ENCODE measurements around the gene TBC1D9.

TBC1D9 gene

DNA sequence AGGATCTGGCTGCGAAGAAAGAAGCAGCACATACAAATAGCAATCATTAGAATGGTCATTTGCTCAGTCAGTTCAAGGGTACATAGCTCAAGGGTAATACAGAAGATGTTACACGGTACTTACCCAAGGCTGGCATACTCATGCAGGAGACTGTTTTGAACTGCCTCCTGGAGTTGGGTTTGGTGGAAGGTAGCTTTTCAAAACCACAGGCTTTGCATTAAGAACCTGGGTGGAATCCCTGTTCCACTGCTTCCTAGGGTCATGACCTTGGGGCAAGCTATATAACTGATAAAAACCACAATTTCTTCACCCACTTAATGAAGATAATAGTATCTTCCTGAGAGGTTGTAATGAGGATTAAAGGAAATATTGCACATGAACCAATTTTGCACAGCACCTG, 36.5 kb downstream of the TBC1D9 start:
- DNase-seq = no peak

DNA sequence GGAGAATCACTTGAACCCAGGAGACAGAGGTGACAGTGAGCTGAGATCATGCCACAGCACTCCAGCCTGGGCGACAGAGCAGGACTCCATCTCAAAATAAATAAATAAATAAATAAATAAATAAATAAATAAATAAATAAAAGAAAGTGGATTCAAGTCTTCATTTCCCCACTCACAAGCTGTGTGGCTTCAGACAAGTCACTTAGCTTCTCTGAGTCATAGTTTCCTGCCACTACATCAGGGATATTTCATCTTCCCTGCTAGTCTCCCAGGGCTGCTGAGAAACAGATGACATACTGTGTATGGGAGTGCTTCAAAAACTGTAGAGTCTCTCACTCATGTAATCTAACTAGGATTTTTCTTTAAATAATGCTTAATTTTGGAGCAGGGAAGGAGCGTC, 37.2 kb downstream of the TBC1D9 start:
- no peak for DNase-seq

DNA sequence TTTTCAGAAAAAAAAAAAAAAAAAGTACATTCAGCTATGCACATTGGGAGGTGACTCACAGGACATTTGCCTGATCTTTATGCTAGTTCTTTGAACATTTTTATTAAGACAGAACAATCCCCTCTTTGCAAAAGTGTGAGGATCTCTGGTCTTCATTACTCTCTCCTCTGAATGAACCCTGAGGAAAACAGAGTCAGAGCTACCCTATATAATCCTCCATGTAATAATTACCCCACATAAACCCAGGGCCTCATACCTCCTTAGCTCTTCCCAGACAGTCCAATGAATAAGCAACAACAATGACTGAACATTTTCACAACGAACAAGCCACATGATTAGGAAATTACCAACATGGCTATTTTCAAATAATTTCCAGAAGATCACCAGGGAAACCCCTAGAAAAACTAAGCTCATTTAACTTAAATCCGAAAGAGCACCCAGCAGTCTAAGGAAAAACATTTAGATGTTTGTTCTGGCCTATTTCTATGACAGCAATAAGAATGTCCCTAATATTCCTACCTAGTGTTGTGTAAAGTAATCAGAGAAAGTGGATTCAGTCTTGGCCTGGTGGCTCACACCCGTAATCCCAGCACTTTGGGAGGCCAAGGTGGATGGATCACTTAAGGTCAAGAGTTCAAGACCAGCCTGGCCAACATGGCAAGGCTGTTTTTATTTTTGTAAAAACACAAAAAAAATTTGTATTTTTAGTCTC, 37.8 kb downstream of the TBC1D9 start:
- no peak for DNase-seq

DNA sequence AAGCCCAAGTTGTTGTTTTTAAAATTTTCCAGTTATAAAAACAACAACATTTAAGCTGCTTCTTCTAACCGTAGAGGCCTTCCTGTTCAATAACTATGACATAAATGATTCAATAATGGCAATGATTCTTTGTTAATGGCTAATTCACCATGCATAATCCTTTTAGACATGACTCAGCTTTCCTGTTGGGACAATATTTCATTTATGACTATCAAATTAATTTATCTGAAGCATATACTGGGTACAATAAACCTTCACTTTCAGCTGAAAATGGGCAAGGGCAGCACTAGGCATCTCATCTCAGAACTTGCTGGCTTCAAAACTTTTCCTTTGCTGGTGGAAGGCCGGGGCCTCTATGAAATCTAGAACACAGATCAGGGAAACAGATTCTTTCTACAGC, 38.9 kb downstream of the TBC1D9 start:
- DNase-seq = no peak

- no peak for DNase-seq
Observed at GRCh38 chr4:140715119-140715518, 41.1 kb downstream of the TBC1D9 start.

DNA sequence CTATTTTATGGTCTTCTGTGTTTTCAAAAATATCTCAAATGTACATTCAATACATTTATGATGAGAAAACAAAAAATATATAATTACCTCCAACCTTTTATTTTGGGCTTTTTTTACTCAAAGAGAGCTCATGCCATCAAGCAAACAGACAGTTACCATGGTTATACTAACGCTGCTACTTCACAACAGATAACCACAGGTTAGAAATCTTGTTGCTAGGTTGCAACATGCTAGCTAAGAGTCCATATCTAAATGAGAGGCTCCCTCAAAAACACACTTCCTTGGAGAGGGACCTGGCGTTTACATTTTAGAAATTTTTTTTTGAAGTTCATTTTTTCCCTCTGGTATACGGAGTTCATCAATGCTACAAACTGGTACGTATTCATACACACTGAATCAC, 44.3 kb downstream of the TBC1D9 start:
- no peak for DNase-seq

GRCh38 chr4:140710908-140711622, 45.1 kb downstream of the TBC1D9 start:
- DNase-seq = no peak

- no peak for DNase-seq
Observed at GRCh38 chr4:140707325-140707724, 48.9 kb downstream of the TBC1D9 start.

GRCh38 chr4:140706665-140707064, 49.5 kb downstream of the TBC1D9 start:
- DNase-seq = no peak

DNA sequence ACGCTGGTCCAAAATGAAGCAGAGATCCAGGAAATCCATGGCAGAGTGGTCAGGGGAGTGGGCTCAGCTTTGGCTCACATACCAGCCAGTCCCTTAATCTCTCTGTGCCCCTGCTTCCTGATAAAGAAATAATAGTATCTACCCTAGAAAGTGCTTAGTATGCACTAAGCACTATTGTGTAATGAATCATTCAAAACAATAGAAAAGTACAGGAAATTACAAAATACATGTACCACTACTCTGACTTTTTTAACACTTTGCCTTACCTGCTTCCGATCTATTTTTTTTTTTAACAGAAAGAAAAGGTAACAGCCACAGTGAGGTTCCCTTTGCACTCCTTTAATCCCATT, 49.9 kb downstream of the TBC1D9 start:
- no peak for DNase-seq

- DNase-seq = no peak
Observed at GRCh38 chr4:140705625-140706275, 50.4 kb downstream of the TBC1D9 start.

- DNase-seq = no peak
Observed at GRCh38 chr4:140704964-140705363, 51.2 kb downstream of the TBC1D9 start.

DNA sequence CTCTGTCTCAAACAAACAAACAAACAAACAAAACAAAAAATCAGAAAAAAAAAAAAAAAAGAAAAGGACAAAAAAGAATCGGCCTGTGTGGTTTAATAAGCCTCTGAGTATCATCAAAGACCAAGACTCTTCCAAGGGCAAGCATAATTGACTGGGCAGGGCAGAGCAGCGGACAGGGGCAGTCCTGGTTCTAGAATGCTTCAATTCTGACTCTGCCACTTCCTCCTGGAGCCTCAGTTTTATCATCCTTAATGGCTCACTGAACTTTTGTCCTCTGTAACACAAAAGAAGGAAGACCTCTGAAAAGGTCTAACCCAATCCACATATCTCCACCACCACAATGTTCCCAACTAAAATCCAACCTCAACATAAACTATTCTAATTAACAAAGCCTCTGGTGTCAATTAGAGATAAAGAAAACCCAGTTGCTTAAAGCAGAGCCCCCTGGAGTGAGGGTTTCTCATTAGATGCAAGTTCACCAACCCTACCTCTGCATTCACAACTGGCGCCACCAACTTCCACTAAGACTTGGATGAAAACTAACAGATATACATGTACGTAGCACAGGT, 51.7 kb downstream of the TBC1D9 start:
- no peak for DNase-seq

DNA sequence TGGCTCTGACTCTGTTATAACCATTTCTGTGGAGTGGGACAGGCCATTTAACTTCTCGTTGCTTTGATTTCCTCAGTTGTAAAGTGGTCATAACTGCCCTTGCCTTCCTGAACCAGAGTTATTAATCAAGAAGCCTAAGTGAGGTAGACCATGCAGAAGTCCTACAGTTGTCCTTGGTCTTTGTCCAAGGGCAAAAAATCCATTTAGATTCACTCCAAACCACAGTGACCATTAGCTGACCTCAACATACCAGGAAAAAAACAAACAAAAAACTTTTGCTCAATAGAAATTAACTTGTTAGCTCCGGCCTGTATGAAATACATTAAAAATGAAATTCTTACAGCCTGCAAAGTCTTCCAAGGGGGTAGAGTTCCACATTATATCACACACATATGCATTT, 52.7 kb downstream of the TBC1D9 start:
- DNase-seq = no peak

DNA sequence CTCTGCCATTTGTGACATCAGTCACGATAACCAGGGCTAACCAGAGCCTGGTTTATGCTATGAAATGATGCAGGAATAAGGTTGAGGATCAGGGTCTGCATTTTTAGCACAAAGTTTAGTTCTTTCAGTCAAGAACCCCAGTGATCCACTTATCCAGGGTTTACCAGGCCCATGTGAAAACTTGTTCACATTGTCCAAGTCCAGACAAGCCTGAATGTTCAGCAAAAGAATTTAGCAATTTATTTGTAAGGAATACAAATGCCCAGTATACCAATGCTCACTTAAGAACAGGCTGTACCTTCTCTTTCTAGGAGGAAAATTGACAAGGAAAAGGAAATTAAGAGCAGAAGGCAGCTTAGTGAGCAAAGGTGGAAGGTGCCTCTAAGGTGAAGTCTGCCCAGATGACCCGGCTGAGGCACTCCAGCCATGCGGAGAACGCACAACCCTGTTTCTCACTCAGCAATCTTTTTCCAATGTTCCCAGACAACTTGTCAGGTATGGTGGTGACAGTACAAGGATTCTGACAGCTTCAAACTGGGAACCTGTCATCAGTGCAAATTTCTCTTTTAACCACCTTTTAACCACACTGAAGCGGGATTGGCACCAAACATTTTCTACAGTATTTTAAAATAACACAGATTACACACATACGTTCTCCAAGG, 54.0 kb downstream of the TBC1D9 start:
- DNase-seq = no peak

DNA sequence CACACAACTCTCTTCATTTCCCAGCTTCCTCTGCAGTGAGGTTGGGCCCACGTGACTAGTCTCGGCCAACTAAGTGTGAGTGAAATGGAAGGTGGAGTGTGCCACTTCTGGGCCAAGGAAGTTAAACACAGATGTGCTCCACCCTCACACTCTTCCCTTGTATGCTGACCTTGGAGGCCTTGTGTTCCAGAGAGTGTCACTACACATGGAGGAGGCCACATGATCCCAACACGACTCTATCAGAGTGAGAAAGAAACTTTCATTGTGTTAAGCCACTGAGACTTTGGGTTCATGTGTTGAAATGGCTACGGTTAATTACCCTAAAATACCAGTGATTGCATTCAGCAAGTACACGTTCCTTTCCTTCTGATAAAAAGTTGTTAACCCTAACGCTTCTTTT, 55.1 kb downstream of the TBC1D9 start:
- no peak for DNase-seq

- no peak for DNase-seq
Observed at GRCh38 chr4:140697709-140698560, 58.2 kb downstream of the TBC1D9 start.

- DNase-seq = no peak
Observed at GRCh38 chr4:140695483-140695882, 60.7 kb downstream of the TBC1D9 start.

GRCh38 chr4:140693562-140693961, 62.6 kb downstream of the TBC1D9 start:
- DNase-seq = no peak

DNA sequence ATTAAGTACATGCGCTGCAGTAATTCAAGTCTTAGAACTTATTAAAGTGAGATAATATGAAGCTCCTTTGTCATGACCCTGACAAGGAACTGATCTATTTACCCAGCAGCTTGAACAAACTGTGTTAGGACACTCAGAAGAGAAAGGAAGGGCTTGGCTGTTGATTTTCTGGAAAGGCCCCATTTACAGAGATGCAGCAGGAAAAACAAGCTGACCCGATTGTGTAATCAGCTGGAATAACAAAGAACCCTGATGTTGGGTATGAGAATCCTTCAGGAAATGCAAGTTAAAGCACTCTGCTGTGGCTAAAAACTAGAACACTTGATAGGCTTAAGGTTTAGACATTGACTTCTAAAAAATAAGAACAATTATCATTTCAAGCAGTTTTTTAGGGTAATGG, 64.8 kb downstream of the TBC1D9 start:
- no peak for DNase-seq

GRCh38 chr4:140690093-140690492, 66.1 kb downstream of the TBC1D9 start:
- DNase-seq = no peak

DNA sequence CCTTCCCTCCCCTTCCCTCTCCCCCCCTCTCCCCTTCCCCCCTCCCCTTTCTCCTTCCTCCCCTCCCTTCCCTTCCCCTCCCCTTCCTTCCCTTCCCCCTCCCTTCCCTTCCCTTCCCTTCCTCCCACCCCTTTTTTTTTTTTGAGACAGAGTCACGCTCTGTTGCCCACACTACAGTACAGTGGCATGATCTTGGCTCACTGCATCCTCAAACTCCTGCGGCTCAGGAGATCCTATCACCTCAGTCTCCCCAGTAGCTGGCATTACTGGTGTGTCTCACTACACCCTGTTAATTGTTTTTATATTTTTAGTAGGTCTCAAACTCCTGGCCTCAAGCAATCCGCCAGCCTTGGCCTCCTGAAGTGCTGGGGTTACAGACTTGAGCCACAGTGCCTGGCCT, 66.6 kb downstream of the TBC1D9 start:
- no peak for DNase-seq

Data from NCI-H2171 (cell line).